Measurements from ENCODE around the gene EFNA2. TPM values are rescaled to one million over a fixed set of nuclear protein-coding genes. Genes with fewer than 3 reads are reported as not detected.

EFNA2 gene
- polyA plus RNA-seq, 1 donor from 2014 or later, result 10.3 TPM

GRCh38 chr19:1290703-1291651, 5.3 kb downstream of the EFNA2 start:
- Histone ChIP-seq H3K9ac (ENCODE audit: low read length) (no peak overlapping the region), H3K9me2 (ENCODE audit: insufficient read depth, low read length) (no peaks in the 10 kb centered on the region), H3K4me2 (ENCODE audit: low read length) (no peak overlapping the region), H3K79me2 (replicated peaks; ENCODE audit: insufficient read depth, low read length) (peaks cover 31% of the 10 kb centered on the region), H3K4me3 (ENCODE audit: low read length) (no peak overlapping the region), H2AFZ (ENCODE audit: low read depth, low read length) (no peak overlapping the region), H3K27me3 (ENCODE audit: insufficient read depth, low read depth, low read length) (no peaks in the 10 kb centered on the region), H3K36me3 (ENCODE audit: insufficient read depth, low read length) (no peaks in the 10 kb centered on the region), H4K20me1 (ENCODE audit: insufficient read depth) (no peaks in the 10 kb centered on the region), H3K9me3 (ENCODE audit: low read length) (no peaks in the 10 kb centered on the region), H3K27ac (ENCODE audit: low read length) (no peak overlapping the region), H3F3A (ENCODE audit: insufficient read depth, low read length, poor library complexity, severe bottlenecking) (no peaks in the 10 kb centered on the region)
- TF ChIP-seq POLR2AphosphoS5 (IDR thresholded peaks at IDR 0.05), result no peak
- no peak for TF ChIP-seq EP300 (conservative IDR thresholded peaks at IDR 0.05; ENCODE audit: poor library complexity, severe bottlenecking)

DNA sequence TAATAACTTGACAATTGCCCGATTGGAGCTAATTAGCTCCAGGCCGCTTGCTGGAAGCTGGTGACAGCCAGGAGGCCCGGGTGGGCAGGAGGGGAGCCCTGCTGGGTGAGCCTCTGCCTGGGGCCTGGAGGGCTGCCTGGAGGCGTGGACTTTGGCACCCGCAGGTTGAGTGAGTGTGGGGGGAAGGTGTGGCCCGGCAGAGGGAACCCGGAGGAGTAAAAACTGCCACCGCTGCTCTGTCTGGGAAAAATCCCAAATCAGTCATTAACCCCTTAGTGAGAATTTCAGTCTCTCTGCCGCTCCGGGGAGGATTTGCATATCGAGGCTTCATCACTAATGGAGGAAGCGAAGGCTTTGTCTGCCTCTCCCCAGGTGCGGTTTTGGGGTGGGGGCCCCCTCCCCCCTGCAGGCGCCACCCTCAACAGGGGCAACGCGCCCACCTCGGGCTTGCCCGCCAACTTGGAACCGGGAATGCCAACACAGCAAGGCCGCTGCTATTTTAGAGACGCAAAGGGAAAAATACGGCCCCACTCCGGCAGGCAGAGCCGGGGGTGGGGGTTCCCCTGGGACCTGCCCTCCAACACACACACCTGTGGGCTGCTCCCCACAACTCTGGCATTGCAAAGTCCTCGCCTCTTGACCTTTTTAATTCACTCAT, 6.2 kb downstream of the EFNA2 start:
- Histone ChIP-seq H4K20me1 (ENCODE audit: insufficient read depth) (no peaks in the 10 kb centered on the region), H3K9ac (ENCODE audit: low read length) (no peak overlapping the region), H3K27ac (ENCODE audit: low read length) (no peak overlapping the region), H3K4me2 (ENCODE audit: low read length) (no peak overlapping the region), H3K36me3 (ENCODE audit: insufficient read depth, low read length) (no peaks in the 10 kb centered on the region), H3K27me3 (ENCODE audit: insufficient read depth, low read depth, low read length) (no peaks in the 10 kb centered on the region), H3K79me2 (replicated peaks; ENCODE audit: insufficient read depth, low read length) (peaks cover 25% of the 10 kb centered on the region), H2AFZ (ENCODE audit: low read depth, low read length) (no peak overlapping the region), H3F3A (ENCODE audit: insufficient read depth, low read length, poor library complexity, severe bottlenecking) (no peaks in the 10 kb centered on the region), H3K4me3 (ENCODE audit: low read length) (no peak overlapping the region), H3K9me2 (ENCODE audit: insufficient read depth, low read length) (no peaks in the 10 kb centered on the region), H3K9me3 (ENCODE audit: low read length) (no peaks in the 10 kb centered on the region)
- TF ChIP-seq POLR2AphosphoS5 (IDR thresholded peaks at IDR 0.05) (no peak), TAF1 (IDR thresholded peaks at IDR 0.05; ENCODE audit: low read depth) (no peak), EP300 (conservative IDR thresholded peaks at IDR 0.05; ENCODE audit: poor library complexity, severe bottlenecking) (no peak), SMC3 (conservative IDR thresholded peaks at IDR 0.05; ENCODE audit: poor library complexity) (no peak), REST (IDR thresholded peaks at IDR 0.05; ENCODE audit: borderline replicate concordance) (no peak), EZH2 (IDR thresholded peaks at IDR 0.05; ENCODE audit: borderline replicate concordance, insufficient read depth, low read length, poor library complexity, severe bottlenecking) (no peak), MXI1 (conservative IDR thresholded peaks at IDR 0.05; ENCODE audit: poor library complexity, severe bottlenecking) (no peak), RAD21 (conservative IDR thresholded peaks at IDR 0.05) (no peak)
- TF ChIP-seq, protein P1, sequence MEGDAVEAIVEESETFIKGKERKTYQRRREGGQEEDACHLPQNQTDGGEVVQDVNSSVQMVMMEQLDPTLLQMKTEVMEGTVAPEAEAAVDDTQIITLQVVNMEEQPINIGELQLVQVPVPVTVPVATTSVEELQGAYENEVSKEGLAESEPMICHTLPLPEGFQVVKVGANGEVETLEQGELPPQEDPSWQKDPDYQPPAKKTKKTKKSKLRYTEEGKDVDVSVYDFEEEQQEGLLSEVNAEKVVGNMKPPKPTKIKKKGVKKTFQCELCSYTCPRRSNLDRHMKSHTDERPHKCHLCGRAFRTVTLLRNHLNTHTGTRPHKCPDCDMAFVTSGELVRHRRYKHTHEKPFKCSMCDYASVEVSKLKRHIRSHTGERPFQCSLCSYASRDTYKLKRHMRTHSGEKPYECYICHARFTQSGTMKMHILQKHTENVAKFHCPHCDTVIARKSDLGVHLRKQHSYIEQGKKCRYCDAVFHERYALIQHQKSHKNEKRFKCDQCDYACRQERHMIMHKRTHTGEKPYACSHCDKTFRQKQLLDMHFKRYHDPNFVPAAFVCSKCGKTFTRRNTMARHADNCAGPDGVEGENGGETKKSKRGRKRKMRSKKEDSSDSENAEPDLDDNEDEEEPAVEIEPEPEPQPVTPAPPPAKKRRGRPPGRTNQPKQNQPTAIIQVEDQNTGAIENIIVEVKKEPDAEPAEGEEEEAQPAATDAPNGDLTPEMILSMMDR (IDR thresholded peaks at IDR 0.05; ENCODE audit: poor library complexity, severe bottlenecking), result no peak
